ENCODE measurements around the gene PIEZO2. TPM values are rescaled to one million over a fixed set of nuclear protein-coding genes. Genes with fewer than 3 reads are reported as not detected.

The PIEZO2 gene
- polyA plus RNA-seq, 1 donor: 25.1 TPM

DNA sequence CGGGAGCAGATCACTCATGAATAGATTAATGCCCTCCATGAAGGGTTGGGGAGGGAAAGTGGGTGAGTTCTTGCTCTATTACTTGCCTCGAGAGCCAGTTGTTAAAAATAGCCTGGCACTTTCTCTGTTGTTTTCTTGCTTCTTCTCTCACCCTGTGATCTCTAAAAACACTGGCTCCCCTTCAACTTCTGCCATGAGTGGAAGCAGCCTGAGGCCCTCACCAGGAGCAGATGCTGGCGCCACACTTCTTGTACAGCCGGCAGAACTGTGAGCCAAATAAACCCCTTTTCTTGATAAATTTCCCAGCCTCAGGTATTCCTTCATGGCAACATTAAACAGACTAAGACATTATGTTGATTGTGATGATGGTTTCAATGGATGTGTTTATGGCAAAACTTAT, 307.0 kb downstream of the PIEZO2 start:
- no CpG with 5 or more reads among the region's 4 CpGs for WGBS (ENCODE audit: insufficient coverage, low lambda C conversion rate)
- H3K27me3 ChIP-seq (ENCODE audit: control insufficient read depth, insufficient read depth, low read length): no peaks in the 10 kb centered on the region
- H3K36me3 ChIP-seq (ENCODE audit: control insufficient read depth, insufficient read depth, low read length): no peaks in the 10 kb centered on the region
- peak overlapping the region; percentile 79 for H3K27ac ChIP-seq (ENCODE audit: low read length)
- no peak for DNase-seq
- peaks cover 19% of the 10 kb centered on the region for H3K4me1 ChIP-seq (ENCODE audit: control insufficient read depth, insufficient read depth, low read length)
- no peak overlapping the region for H3K4me3 ChIP-seq (ENCODE audit: low read length)
- no peaks in the 10 kb centered on the region for H3K9me3 ChIP-seq (ENCODE audit: control insufficient read depth, low read depth, low read length)

DNA sequence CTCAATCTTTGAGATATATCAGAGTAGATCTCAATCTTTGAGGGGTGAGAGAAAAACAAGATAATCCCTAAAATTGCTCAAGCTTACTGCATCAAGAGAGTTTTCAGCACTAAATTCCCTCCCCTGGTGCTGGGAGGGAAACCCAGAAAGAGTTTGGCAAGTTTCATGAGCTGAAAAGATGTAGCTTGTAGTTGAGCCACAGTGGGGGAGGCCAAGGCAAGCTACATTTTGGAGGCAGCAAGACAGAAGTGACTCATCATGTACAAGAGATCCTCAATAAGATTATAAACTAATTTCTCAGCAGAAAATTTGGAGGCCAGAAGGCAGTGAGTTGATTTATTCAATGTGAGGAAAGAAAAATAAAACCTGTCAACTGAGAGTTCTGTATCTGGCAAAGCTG, 308.2 kb downstream of the PIEZO2 start:
- no peak overlapping the region for H3K27ac ChIP-seq (ENCODE audit: low read length)

DNA sequence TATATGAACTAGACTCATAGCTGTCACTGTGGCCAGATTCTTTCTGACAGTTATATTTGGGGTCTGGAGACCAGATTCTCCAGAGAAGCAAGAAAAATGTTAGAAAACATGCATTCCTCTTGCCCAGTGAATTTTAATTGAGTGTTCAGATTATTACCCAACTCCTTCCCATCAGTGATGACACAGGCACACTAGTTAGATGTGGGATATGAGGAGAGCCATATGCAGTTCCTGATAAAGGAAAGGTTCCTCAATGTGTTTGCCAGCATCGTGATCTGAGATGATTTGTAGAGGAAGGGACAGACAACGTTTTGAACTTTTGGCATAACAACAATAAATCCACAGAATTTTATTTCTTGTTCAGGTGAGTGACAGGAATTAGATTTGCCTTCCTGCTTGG, 308.6 kb downstream of the PIEZO2 start:
- Histone ChIP-seq H3K9me3 (ENCODE audit: control insufficient read depth, low read depth, low read length) (no peaks in the 10 kb centered on the region), H3K27ac (ENCODE audit: low read length) (no peak overlapping the region), H3K36me3 (ENCODE audit: control insufficient read depth, insufficient read depth, low read length) (no peaks in the 10 kb centered on the region), H3K27me3 (ENCODE audit: control insufficient read depth, insufficient read depth, low read length) (no peaks in the 10 kb centered on the region), H3K4me3 (ENCODE audit: low read length) (no peak overlapping the region), H3K4me1 (ENCODE audit: control insufficient read depth, insufficient read depth, low read length) (peaks cover 8% of the 10 kb centered on the region)
- WGBS (ENCODE audit: insufficient coverage, low lambda C conversion rate): 60% methylated on average over 1 of the region's 2 CpGs
- no peak for DNase-seq

More for the DNA sequence above, 308.2 kb downstream of the PIEZO2 start:
- no peak for DNase-seq
- no peaks in the 10 kb centered on the region for H3K9me3 ChIP-seq (ENCODE audit: control insufficient read depth, low read depth, low read length)
- H3K4me1 ChIP-seq (ENCODE audit: control insufficient read depth, insufficient read depth, low read length): peaks cover 9% of the 10 kb centered on the region
- no peaks in the 10 kb centered on the region for H3K27me3 ChIP-seq (ENCODE audit: control insufficient read depth, insufficient read depth, low read length)
- no peak overlapping the region for H3K4me3 ChIP-seq (ENCODE audit: low read length)
- H3K36me3 ChIP-seq (ENCODE audit: control insufficient read depth, insufficient read depth, low read length): no peaks in the 10 kb centered on the region

DNA sequence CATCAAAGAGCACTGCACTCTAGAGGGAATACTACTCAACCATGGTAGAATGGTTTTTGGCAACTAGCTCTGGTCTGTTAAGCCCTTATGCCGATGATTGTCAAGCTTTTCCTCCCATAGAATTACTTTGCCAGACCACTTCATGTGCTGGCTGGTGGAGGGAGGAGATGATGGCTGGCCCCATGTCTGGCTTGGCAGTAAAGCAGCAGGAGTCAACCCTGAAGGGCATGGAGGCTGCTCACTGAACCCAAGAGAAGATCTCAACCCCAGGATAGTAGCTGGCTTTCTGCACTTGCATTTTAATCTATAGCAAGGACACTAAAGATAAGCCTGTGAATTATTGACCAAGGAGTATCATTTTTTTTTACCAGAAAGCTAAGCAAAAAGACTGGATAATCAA, 309.9 kb downstream of the PIEZO2 start:
- H3K27ac ChIP-seq (ENCODE audit: low read length): peak overlapping the region; percentile 80
- peak; percentile 33 to 66 for DNase-seq

DNA sequence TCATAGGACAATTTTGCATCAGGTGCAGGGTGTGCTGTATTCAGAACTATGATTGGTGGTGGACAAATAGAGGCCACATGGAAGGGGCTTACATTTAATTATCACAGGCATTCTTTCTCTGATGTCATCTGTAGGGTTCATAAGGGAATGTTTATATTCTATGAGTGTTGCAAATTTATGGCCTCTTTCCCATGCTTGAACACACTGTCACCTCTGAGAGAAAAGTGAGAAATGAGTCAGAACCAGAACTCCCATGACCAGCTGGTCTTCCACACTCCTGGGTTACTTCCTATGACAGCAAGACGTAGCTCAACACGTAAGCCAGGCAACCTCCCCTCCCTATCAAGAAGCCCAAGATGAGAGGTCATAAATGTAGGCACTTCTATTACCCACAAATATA, 310.8 kb downstream of the PIEZO2 start:
- no peak overlapping the region for H3K4me3 ChIP-seq (ENCODE audit: low read length)
- peaks cover 8% of the 10 kb centered on the region for H3K4me1 ChIP-seq (ENCODE audit: control insufficient read depth, insufficient read depth, low read length)
- no peaks in the 10 kb centered on the region for H3K9me3 ChIP-seq (ENCODE audit: control insufficient read depth, low read depth, low read length)
- DNase-seq: peak; percentile 71 to 76
- peak overlapping the region; percentile 80 for H3K27ac ChIP-seq (ENCODE audit: low read length)
- no CpG with 5 or more reads among the region's 2 CpGs for WGBS (ENCODE audit: insufficient coverage, low lambda C conversion rate)
- no peaks in the 10 kb centered on the region for H3K36me3 ChIP-seq (ENCODE audit: control insufficient read depth, insufficient read depth, low read length)
- H3K27me3 ChIP-seq (ENCODE audit: control insufficient read depth, insufficient read depth, low read length): no peaks in the 10 kb centered on the region

More for the DNA sequence above, 309.9 kb downstream of the PIEZO2 start:
- Histone ChIP-seq H3K4me1 (ENCODE audit: control insufficient read depth, insufficient read depth, low read length) (peaks cover 8% of the 10 kb centered on the region), H3K4me3 (ENCODE audit: low read length) (no peak overlapping the region), H3K27me3 (ENCODE audit: control insufficient read depth, insufficient read depth, low read length) (no peaks in the 10 kb centered on the region), H3K9me3 (ENCODE audit: control insufficient read depth, low read depth, low read length) (no peaks in the 10 kb centered on the region), H3K36me3 (ENCODE audit: control insufficient read depth, insufficient read depth, low read length) (no peaks in the 10 kb centered on the region)
- no CpG with 5 or more reads among the region's 1 CpG for WGBS (ENCODE audit: insufficient coverage, low lambda C conversion rate)

DNA sequence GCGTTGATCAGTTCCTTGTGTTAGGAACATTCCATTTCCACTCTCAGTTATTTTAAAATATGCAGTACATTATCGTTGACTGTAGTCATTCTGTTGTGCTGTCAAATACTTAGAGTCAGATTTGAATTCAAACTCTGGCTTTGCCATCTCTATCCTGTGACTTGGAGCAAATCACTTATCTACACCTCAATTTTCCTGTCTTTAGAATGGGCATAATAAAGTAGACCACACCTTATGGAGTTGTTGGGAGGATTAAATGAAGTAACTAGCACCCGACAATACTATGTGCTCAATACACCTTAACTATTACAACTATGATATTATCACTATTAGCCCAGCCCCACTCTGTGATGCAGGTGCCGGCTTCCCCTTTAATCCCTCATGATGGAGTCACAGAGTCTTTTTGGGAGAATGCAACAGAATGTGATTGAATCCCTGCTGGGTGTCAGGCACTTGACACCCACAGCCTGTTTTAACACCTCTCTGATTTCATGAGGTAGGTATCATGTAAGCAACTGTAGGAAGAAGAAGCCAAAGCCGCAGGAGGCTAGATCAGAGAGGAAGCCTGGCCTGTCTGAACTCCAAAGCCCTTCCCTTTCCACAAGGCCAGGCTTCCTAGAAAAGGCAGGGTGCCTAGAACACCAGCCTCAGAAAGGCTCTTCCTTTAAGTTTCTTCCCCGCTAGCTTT, 315.1 kb downstream of the PIEZO2 start:
- H3K9me3 ChIP-seq (ENCODE audit: control insufficient read depth, low read depth, low read length): no peaks in the 10 kb centered on the region
- peaks cover 6% of the 10 kb centered on the region for H3K4me1 ChIP-seq (ENCODE audit: control insufficient read depth, insufficient read depth, low read length)
- WGBS (ENCODE audit: insufficient coverage, low lambda C conversion rate): 100% methylated on average over 1 of the region's 6 CpGs
- H3K36me3 ChIP-seq (ENCODE audit: control insufficient read depth, insufficient read depth, low read length): no peaks in the 10 kb centered on the region
- no peak for DNase-seq
- H3K27ac ChIP-seq (ENCODE audit: low read length): no peak overlapping the region
- no peak overlapping the region for H3K4me3 ChIP-seq (ENCODE audit: low read length)
- no peaks in the 10 kb centered on the region for H3K27me3 ChIP-seq (ENCODE audit: control insufficient read depth, insufficient read depth, low read length)

DNA sequence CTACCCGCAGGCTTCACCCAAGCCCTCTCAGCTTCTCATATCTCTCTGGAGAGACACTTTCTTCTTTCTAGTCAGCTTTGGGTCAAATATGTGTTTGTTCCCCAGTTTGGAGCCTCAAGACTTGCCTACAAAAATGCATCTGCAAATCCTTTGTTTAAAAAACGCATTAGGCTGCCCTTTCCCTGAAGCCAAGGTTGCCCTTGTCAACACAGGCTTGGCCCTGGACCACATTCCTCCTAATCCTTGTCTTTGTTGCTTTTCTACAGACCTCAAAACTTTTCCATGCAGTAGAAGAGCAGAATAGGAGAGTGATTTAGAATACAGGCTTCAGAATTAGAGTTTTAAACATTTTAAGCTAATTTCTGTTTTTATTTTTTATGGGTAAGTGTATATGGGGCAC, 315.7 kb downstream of the PIEZO2 start:
- H3K9me3 ChIP-seq (ENCODE audit: control insufficient read depth, low read depth, low read length): no peaks in the 10 kb centered on the region
- H3K27ac ChIP-seq (ENCODE audit: low read length): no peak overlapping the region
- H3K4me3 ChIP-seq (ENCODE audit: low read length): no peak overlapping the region
- H3K4me1 ChIP-seq (ENCODE audit: control insufficient read depth, insufficient read depth, low read length): peaks cover 4% of the 10 kb centered on the region
- no CpG with 5 or more reads among the region's 2 CpGs for WGBS (ENCODE audit: insufficient coverage, low lambda C conversion rate)
- no peaks in the 10 kb centered on the region for H3K36me3 ChIP-seq (ENCODE audit: control insufficient read depth, insufficient read depth, low read length)
- no peak for DNase-seq
- H3K27me3 ChIP-seq (ENCODE audit: control insufficient read depth, insufficient read depth, low read length): no peaks in the 10 kb centered on the region

DNA sequence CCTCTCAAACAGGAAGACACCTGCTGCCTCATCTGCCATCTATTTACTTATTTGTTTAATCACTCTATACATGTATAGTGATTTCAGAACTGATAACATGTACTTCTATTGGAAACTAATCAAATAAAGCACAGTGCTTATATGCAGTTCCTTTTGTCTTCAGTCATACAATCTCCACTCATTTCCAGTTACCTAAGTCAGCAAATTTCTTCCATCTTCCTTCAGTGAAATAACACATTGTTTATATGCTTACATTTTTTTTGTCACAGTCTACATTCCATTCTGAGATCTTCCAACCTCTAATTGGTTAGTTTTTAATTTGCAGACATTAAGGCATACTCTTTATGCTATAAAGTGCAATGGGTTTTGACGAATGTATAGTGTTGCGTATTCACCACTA, 323.0 kb downstream of the PIEZO2 start:
- Histone ChIP-seq H3K27ac (ENCODE audit: low read length) (no peak overlapping the region), H3K4me3 (ENCODE audit: low read length) (no peak overlapping the region), H3K4me1 (ENCODE audit: control insufficient read depth, insufficient read depth, low read length) (no peaks in the 10 kb centered on the region), H3K27me3 (ENCODE audit: control insufficient read depth, insufficient read depth, low read length) (no peaks in the 10 kb centered on the region), H3K36me3 (ENCODE audit: control insufficient read depth, insufficient read depth, low read length) (no peaks in the 10 kb centered on the region), H3K9me3 (ENCODE audit: control insufficient read depth, low read depth, low read length) (no peaks in the 10 kb centered on the region)
- no peak for DNase-seq
- 80% methylated on average over 2 of the region's 2 CpGs for WGBS (ENCODE audit: insufficient coverage, low lambda C conversion rate)

DNA sequence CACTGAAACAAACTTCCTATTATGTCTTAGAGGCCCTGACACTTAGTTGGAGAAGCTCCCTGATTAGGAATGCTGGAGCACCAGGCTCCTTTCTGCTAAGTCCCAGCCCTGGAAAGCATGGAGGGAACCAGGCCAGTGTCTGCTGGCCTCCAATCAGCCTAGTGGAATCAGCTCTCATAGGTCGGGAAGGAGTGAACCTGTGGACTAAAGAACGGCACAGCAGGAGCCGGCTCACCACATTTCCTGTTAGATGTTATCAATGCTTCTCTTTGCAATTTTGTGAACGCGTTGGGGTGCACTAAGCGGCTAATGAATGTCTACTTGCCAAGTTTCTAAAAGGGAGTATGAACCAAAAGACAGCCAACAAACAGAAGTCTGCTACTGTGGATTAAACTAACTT, 326.9 kb downstream of the PIEZO2 start:
- no CpG with 5 or more reads among the region's 6 CpGs for WGBS (ENCODE audit: insufficient coverage, low lambda C conversion rate)
- no peaks in the 10 kb centered on the region for H3K9me3 ChIP-seq (ENCODE audit: control insufficient read depth, low read depth, low read length)
- no peaks in the 10 kb centered on the region for H3K36me3 ChIP-seq (ENCODE audit: control insufficient read depth, insufficient read depth, low read length)
- no peaks in the 10 kb centered on the region for H3K27me3 ChIP-seq (ENCODE audit: control insufficient read depth, insufficient read depth, low read length)
- H3K4me1 ChIP-seq (ENCODE audit: control insufficient read depth, insufficient read depth, low read length): no peaks in the 10 kb centered on the region
- DNase-seq: no peak
- H3K27ac ChIP-seq (ENCODE audit: low read length): no peak overlapping the region
- no peak overlapping the region for H3K4me3 ChIP-seq (ENCODE audit: low read length)

DNA sequence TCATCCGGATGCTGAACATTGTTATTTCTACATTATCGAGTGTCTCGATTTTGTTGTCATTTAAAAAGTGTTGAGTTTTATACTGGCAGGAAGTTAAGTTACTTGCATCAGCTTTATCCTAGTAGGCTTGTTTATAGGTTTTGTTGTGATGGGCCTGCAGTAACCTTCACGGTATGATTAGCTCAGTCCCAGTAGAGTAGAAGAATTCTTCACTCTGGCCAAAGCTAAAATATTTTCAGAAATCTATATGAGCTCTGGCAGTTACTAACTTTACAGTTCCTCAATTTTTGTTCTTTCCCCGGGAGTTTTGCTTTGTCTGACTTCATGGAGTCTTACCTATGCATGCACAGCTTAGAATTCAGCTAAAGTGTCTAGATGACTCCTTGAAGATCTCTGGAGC, 328.7 kb downstream of the PIEZO2 start:
- H3K9me3 ChIP-seq (ENCODE audit: control insufficient read depth, low read depth, low read length): no peaks in the 10 kb centered on the region
- H3K27ac ChIP-seq (ENCODE audit: low read length): no peak overlapping the region
- WGBS (ENCODE audit: insufficient coverage, low lambda C conversion rate): 67% methylated on average over 5 of the region's 5 CpGs
- H3K27me3 ChIP-seq (ENCODE audit: control insufficient read depth, insufficient read depth, low read length): no peaks in the 10 kb centered on the region
- no peaks in the 10 kb centered on the region for H3K4me1 ChIP-seq (ENCODE audit: control insufficient read depth, insufficient read depth, low read length)
- no peaks in the 10 kb centered on the region for H3K36me3 ChIP-seq (ENCODE audit: control insufficient read depth, insufficient read depth, low read length)
- DNase-seq: no peak
- H3K4me3 ChIP-seq (ENCODE audit: low read length): no peak overlapping the region

DNA sequence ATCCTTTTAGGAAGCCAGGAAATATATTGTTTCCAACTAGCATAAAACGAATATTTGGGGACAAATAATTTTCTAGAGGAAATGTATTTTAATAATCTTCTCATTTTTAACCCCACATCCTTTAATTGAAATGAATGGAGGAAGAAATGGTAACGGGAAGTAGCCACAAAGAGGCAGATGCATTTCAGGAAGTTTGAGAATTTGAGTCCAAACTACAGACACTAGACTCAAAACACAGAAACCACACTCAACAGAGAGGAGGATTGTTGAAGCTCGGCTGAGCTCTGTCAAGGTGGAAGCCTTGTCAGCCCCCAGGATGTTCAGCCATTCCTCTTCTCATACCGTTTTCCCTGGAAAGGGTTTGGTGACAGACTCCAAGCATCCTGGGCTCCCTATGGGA, 335.0 kb downstream of the PIEZO2 start:
- 83% methylated on average over 1 of the region's 4 CpGs for WGBS (ENCODE audit: insufficient coverage, low lambda C conversion rate)
- no peak for DNase-seq
- Histone ChIP-seq H3K36me3 (ENCODE audit: control insufficient read depth, insufficient read depth, low read length) (no peaks in the 10 kb centered on the region), H3K9me3 (ENCODE audit: control insufficient read depth, low read depth, low read length) (no peaks in the 10 kb centered on the region), H3K4me3 (ENCODE audit: low read length) (no peak overlapping the region), H3K27me3 (ENCODE audit: control insufficient read depth, insufficient read depth, low read length) (no peaks in the 10 kb centered on the region), H3K4me1 (ENCODE audit: control insufficient read depth, insufficient read depth, low read length) (no peaks in the 10 kb centered on the region), H3K27ac (ENCODE audit: low read length) (no peak overlapping the region)
